ENCODE results near the gene ZBTB8A.
"Not testable (repeated sequence)": the region's sequence is repeated elsewhere in the genome, so short reads cannot be mapped to it uniquely, and the experiment has no call there.

Gene ZBTB8A

GRCh38 chr1:32509939-32510338, 29.3 kb upstream of the ZBTB8A start:
- DNase-seq (ENCODE audit: low read depth) = no peak
- TF ChIP-seq, protein P1, sequence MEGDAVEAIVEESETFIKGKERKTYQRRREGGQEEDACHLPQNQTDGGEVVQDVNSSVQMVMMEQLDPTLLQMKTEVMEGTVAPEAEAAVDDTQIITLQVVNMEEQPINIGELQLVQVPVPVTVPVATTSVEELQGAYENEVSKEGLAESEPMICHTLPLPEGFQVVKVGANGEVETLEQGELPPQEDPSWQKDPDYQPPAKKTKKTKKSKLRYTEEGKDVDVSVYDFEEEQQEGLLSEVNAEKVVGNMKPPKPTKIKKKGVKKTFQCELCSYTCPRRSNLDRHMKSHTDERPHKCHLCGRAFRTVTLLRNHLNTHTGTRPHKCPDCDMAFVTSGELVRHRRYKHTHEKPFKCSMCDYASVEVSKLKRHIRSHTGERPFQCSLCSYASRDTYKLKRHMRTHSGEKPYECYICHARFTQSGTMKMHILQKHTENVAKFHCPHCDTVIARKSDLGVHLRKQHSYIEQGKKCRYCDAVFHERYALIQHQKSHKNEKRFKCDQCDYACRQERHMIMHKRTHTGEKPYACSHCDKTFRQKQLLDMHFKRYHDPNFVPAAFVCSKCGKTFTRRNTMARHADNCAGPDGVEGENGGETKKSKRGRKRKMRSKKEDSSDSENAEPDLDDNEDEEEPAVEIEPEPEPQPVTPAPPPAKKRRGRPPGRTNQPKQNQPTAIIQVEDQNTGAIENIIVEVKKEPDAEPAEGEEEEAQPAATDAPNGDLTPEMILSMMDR (conservative IDR thresholded peaks at IDR 0.05; ENCODE audit: control insufficient read depth, insufficient read depth, low read depth, low read length) = no peak
- H3K4me3 ChIP-seq (ENCODE audit: control insufficient read depth, low read depth, low read length) = no peak overlapping the region

DNA sequence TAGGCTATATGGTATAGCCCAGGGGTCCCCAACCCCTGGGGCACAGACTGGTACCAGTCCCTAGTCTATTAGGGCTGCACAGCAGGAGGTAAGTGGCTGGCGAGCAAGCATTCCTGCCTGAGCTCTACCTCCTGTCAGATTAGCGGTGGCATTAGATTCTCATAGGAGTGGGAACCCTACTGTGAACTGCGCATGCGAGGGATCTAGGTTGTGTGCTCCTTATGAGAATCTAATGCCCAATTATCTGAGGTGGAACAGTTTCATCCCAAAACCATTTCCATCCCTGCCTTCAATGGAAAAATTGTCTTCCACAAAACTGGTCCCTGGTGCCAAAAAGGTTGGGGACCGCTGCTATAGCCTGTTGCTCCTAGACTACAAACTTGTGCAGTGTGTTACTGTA, 22.8 kb upstream of the ZBTB8A start:
- DNase-seq (ENCODE audit: low read depth) = no peak
- TF ChIP-seq, protein P1 (conservative IDR thresholded peaks at IDR 0.05; ENCODE audit: control insufficient read depth, insufficient read depth, low read depth, low read length) = no peak

GRCh38 chr1:32518976-32519375, 20.3 kb upstream of the ZBTB8A start:
- H3K4me3 ChIP-seq (ENCODE audit: control insufficient read depth, low read depth, low read length) = no peak overlapping the region
- no peak for DNase-seq (ENCODE audit: low read depth)
- TF ChIP-seq, protein P1 (conservative IDR thresholded peaks at IDR 0.05; ENCODE audit: control insufficient read depth, insufficient read depth, low read depth, low read length) = no peak

More for the DNA sequence above, 22.8 kb upstream of the ZBTB8A start:
- H3K4me3 ChIP-seq (ENCODE audit: control insufficient read depth, low read depth, low read length) = no peak overlapping the region

GRCh38 chr1:32521165-32521564, 18.1 kb upstream of the ZBTB8A start:
- H3K4me3 ChIP-seq (ENCODE audit: control insufficient read depth, low read depth, low read length) = no peak overlapping the region
- DNase-seq (ENCODE audit: low read depth) = no peak
- TF ChIP-seq, protein P1 (conservative IDR thresholded peaks at IDR 0.05; ENCODE audit: control insufficient read depth, insufficient read depth, low read depth, low read length) = no peak

DNA sequence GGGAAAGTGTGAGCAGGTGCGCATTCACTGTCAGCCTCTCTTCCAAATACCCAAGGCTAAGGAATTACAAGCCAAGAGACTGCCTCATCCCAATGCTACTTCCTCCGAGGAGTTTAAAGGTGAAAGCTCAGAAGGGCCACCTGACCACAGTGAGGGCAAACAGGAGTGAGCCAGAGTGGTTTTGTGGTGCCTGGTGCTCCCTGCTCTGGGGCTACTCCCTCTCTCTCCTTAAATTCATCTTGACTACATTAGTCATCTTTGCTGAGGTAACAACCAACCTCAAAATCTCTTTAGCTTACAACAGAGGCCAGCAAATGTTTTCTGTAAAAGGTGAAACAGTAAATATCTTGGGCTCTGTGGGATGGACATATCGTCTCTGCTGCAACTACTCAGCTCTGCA, 14.2 kb upstream of the ZBTB8A start:
- TF ChIP-seq, protein P1 (conservative IDR thresholded peaks at IDR 0.05; ENCODE audit: control insufficient read depth, insufficient read depth, low read depth, low read length) = no peak
- DNase-seq (ENCODE audit: low read depth) = no peak

DNA sequence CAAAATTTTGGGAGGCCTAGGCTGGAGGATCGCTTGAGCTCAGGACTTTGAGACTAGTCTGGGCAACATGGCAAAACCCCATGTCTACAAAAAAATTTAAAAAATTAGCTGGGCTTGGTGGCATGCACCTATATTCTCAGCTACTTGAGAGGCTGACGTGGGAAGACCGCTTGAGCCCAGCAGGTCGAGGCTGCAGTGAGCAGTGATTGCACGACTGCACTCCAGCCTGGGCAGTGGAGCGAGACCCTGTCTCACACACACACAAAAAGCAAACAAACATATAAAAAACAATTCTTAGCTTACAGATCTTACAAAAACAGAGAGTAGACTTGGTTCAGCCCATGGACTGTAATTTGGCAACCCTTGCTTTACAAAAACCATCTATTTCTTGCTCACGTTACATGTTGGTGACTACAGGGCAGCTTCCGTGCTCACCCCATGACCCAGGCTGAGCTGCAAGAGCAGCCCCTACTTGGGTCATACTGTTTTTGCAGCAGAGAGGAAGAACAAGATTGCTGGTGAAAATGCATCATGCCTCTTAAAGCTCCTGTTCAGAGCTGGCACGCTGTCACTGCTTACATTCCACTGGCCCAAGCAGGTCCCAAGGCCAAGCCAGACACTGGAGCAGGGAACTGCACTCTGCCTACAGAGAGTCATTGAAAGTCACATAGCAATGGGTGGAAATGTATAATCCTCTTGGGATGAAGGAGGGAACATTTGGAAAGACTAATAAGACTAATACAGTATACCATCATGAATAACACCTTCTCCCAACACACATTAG, 13.4 kb upstream of the ZBTB8A start:
- H3K4me3 ChIP-seq (ENCODE audit: control insufficient read depth, low read depth, low read length) = no peak overlapping the region
- TF ChIP-seq, protein P1 (conservative IDR thresholded peaks at IDR 0.05; ENCODE audit: control insufficient read depth, insufficient read depth, low read depth, low read length) = no peak
- DNase-seq (ENCODE audit: low read depth) = no peak

More for the DNA sequence above, 14.2 kb upstream of the ZBTB8A start:
- no peak overlapping the region for H3K4me3 ChIP-seq (ENCODE audit: control insufficient read depth, low read depth, low read length)

DNA sequence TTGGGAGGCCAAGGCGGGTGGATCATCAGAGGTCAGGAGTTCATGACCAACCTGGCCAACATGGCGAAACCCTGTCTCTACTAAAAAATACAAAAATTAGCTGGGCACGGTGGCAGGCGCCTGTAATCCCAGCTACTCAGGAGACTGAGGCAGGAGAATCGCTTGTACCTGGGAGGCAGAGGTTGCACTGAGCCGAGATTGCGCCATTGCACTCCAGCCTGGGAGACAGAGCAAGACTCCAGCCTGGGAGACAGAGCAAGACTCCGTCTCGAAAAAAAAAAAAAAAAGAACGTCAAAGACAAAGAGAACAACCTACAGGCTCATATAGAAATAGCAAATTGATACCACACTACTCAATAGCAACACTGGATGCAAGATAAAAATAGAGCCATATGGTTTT, 10.7 kb upstream of the ZBTB8A start:
- H3K4me3 ChIP-seq (ENCODE audit: control insufficient read depth, low read depth, low read length); DNase-seq (ENCODE audit: low read depth): not testable (repeated sequence)

Data from fibroblast of mammary gland (primary cell).